GM12874 (cell line): ENCODE results near the gene PADI1.

ENCODE experiments used
- TF ChIP-seq, protein P1 (sequence below): IDR thresholded peaks from 2 replicates; pipeline ENCODE4 v1.5.1; 2011; ENCODE audit warnings: low read depth, mild to moderate bottlenecking, control low read depth, low read length, moderate library complexity; ENCODE audit not compliant: insufficient read depth

PADI1 gene

DNA sequence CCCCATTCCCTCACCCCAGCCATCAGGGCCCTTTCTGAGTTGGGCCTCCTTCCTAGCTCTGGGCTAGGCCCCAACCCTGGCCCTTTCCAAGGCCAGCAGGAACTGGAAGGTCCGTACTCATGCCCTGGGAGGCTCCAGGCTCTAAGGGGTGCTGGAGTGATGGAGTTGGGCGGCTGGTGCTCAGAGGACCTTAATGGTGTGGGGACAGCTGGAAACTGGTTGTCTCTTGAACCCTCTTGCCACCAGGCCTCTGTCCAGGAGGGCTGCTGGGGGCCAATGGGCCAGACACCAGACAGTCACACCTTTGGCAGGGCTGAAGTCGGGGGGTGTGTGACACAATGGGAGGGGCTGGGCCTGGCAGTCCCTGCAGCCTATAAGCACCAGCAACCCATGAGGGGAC is 9.2 kb upstream of the PADI1 start:
- TF ChIP-seq, protein P1, sequence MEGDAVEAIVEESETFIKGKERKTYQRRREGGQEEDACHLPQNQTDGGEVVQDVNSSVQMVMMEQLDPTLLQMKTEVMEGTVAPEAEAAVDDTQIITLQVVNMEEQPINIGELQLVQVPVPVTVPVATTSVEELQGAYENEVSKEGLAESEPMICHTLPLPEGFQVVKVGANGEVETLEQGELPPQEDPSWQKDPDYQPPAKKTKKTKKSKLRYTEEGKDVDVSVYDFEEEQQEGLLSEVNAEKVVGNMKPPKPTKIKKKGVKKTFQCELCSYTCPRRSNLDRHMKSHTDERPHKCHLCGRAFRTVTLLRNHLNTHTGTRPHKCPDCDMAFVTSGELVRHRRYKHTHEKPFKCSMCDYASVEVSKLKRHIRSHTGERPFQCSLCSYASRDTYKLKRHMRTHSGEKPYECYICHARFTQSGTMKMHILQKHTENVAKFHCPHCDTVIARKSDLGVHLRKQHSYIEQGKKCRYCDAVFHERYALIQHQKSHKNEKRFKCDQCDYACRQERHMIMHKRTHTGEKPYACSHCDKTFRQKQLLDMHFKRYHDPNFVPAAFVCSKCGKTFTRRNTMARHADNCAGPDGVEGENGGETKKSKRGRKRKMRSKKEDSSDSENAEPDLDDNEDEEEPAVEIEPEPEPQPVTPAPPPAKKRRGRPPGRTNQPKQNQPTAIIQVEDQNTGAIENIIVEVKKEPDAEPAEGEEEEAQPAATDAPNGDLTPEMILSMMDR: no peak

DNA sequence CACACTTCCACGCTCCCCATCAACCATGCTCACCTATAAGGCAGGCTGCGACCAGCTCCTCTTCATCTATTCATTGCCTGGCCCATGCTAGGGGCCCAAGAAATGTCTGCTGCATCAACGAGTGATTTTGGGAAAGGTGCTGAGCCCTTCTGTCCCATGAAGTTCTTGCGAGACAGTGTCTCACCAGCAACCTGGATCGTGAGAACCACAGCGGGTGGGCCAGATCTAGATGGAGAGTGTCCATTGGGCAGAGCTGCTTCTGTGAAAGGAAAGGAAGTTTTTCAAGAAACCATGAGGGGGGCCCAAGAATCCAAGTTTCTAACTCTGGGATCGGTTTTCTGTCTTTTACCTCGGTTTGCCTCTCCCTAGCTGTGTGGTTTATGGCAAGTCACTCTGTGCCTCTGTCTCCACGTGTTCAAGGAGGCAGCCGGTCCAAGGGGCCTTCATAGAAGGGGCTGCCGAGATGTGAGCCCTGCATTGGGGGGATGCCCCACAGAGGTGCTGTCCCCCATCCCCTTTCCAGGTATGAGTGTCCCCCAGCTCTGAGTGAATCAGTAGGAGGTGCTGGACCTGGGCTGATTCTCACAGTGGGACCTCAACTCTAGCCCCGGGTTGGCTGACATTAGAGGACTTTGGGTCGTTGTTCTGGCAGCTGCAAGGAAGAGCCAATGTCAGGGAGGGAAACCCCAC is 8.3 kb upstream of the PADI1 start:
- TF ChIP-seq, protein P1: no peak

DNA sequence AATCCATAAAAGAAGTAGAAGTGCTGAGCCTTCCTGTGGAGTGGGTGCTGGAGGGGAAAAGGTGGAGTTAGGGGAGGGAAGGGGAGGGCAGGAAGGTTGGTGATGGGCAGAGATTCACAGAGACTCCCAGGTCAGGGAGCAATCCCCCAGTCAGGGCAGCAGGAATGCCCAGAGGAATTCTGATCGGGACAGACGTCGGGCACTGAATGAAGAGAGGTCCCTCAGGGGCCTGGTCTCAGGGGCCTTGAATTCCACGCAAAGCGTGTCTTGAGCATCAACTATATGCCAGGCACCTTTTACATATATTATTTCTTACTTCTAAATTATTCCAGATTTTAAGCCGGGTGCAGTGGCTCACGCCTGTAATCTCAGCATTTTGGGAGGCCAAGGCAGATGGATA is 7.2 kb upstream of the PADI1 start:
- TF ChIP-seq, protein P1: no peak

DNA sequence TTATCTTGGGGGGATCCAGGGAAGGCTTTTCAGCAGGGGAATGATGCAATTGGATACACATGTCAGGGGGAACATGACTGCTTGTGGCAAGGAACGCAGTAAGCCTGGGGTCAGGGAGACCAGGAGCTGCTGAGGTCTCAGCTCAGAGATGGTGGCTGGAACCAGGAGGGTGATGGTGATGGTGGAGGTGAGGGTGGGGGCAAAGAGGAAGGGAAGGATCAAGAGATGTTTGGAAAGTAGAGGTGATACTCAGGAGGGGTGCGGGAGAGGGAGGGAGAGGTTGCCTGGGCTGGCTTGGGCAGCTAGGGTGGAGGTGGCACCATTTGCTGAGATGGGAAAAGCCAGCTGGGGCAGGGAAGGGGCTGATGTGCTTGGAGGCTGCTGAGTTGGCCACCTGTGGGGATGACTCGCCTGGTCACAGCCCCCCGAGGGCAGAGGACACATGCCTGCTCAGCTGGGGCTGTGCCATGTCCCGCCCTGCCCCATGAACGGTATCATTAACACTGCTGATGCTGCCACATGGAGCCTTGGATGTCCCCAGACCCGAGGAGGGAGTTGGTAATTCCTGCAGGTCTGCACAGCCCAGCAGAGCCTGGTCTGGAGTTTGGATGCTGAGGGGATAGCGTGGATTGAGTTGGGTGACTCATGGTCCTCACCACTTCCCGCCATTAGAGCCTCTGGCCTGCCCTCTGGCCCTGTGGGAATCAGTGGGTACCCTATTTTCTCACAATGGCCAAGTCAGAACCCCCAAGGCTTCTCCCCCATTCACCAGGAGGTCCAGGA is 6.3 kb upstream of the PADI1 start:
- TF ChIP-seq, protein P1: no peak

DNA sequence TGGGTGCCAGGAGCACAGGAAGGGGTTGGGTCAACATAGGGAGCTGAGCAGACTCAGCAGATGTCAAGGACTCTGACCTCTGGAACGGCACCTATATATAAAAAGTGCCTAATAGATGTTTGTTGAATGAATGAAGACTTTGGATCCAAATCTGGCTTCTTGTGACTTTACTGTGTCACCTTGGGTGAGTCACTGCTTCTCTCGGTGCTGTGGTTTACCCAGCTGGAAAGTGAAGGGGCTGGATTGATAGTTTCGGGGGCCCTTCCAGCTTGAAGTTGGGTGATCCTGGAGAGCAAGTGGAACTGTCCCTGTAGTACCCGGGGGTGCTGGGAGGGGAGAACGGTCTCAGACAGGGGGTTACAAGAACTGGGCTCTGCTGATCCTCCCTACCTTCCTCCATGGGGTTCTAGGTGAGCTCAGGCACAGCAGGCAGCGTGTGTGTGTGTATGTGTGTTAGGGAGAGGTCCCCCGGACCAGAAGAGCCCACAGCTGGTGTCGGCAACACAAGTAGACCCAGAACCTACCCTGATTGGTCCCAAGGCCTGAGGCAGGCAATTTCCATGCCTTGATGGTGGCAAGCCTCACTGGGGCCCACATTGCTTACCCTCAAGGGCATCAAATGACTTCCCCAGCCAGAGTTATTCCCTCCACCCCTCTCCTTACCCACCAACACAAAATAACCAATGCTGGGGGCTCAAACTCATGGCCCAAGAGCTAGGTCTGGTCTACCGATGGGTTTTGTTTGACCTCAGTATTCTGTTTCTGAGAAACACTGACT is 5.5 kb upstream of the PADI1 start:
- TF ChIP-seq, protein P1: no peak

DNA sequence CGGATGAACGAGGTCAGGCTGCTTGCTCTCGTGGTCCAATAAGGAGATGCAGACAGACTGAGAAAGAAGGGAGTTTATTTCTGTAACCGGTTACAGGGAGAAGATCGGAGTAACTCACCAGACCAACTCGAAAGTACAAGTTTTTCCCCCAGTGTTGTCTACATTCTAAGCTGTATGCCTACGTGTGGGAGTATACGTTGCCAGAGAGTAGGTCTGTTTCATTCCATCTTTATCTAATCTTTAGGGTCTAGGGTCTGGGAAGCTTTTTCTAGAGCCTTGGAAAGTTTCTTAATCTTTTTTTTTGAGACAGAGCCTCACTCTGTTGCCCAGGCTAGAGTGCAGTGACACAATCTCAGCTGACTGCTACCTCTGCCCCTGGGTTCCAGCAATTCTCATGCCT is 4.7 kb upstream of the PADI1 start:
- TF ChIP-seq, protein P1: no peak

DNA sequence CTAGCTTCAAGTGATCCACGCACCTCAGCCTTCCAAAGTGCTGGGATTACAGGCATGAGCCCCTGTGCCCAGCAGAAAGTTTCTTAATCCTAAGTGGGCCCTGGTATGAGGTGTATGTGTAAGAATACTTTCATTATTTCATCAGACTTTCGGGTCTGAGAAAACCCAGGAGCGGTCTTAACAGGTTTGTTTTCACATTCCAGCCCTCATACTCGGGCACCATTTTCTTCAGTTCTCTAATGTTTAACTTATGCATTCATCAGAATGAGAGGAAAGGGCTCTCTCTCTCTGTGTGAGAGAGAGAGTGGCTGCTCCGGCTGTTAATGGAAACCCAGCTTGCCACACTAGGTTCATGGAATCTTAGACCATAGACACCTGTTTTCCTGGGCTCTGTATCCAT is 4.2 kb upstream of the PADI1 start:
- TF ChIP-seq, protein P1: no peak
